Activated CD4-positive, alpha-beta memory T cell treated with anti-CD3 and anti-CD28 coated beads for 36 hours (primary cell): ENCODE data around the gene ACACB. TPM values are rescaled to one million over a fixed set of nuclear protein-coding genes. Genes with fewer than 3 reads are reported as not detected.

Experiments used
- CTCF ChIA-PET: fragments of 350-600 bp; sonication (Branson Sonifier 250); formaldehyde crosslinking; loops from one replicate; lab custom pipeline; 2021; ENCODE audit warnings: antibody characterized with exemption, inconsistent platforms; lab: Charles Lee
- POLR2A ChIA-PET: fragments of 350-600 bp; sonication (Branson Sonifier 250); formaldehyde crosslinking; loops from one replicate; lab custom pipeline; 2021; ENCODE audit warnings: antibody characterized with exemption; lab: Charles Lee
- DNase-seq: peaks from one replicate; pipeline ENCODE4 v3.0.0-alpha.2; 2020
- H3K27ac Mint-ChIP-seq: one replicate; pipeline ENCODE4 v1.8.0; 2021; ENCODE audit warnings: mixed read lengths
- H3K27me3 Mint-ChIP-seq: one replicate; pipeline ENCODE4 v1.8.0; 2021; ENCODE audit warnings: mixed read lengths
- H3K36me3 Mint-ChIP-seq: one replicate; pipeline ENCODE4 v1.8.0; 2021; ENCODE audit warnings: mixed read lengths
- H3K4me1 Mint-ChIP-seq: one replicate; pipeline ENCODE4 v1.8.0; 2021; ENCODE audit warnings: low read depth, mixed read lengths
- H3K4me3 Mint-ChIP-seq: one replicate; pipeline ENCODE4 v1.8.0; 2021; ENCODE audit warnings: mild to moderate bottlenecking, mixed read lengths
- H3K9me3 Mint-ChIP-seq: one replicate; pipeline ENCODE4 v1.8.0; 2021; ENCODE audit warnings: mixed read lengths
- intact Hi-C: fragments of 100-400 bp; cut with micrococcal nuclease; formaldehyde crosslinking; loops from one replicate; pipeline ENCODE4 v1.15.1; 2023
- total RNA-seq, 2 experiments: library from RNA; stranded (reverse); gene quantifications; one replicate each; pipeline ENCODE4 v1.2.3, GENCODE V29; 2021

The ACACB gene
- total RNA-seq, 2 experiments from 2014 or later: 11.1 to 12.7 TPM

GRCh38 chr12:109110988-109111495 is 5.3 kb upstream of the ACACB start:
- peak overlapping the region; percentile 40 for H3K27ac Mint-ChIP-seq
- ChIA-PET CTCF (interaction anchor here (1.1 to 4.0 kb wide), 12 partner anchors 8 to 283 kb away, joined by 3 to 49 read pairs (median 6); partner anchors contain the start of gene ALKBH2), POLR2A (no interaction called here)
- H3K9me3 Mint-ChIP-seq: no peaks in the 10 kb centered on the region
- peak overlapping the region; percentile 64 for H3K4me3 Mint-ChIP-seq
- H3K4me1 Mint-ChIP-seq: peaks cover 14% of the 10 kb centered on the region
- intact Hi-C loops: loop anchor here (5.0 kb wide), 1 partner anchor 281 kb away; no protein-coding TSS in a partner anchor
- H3K27me3 Mint-ChIP-seq: no peaks in the 10 kb centered on the region
- peak; percentile 67 for DNase-seq
- peaks cover 19% of the 10 kb centered on the region for H3K36me3 Mint-ChIP-seq

DNA sequence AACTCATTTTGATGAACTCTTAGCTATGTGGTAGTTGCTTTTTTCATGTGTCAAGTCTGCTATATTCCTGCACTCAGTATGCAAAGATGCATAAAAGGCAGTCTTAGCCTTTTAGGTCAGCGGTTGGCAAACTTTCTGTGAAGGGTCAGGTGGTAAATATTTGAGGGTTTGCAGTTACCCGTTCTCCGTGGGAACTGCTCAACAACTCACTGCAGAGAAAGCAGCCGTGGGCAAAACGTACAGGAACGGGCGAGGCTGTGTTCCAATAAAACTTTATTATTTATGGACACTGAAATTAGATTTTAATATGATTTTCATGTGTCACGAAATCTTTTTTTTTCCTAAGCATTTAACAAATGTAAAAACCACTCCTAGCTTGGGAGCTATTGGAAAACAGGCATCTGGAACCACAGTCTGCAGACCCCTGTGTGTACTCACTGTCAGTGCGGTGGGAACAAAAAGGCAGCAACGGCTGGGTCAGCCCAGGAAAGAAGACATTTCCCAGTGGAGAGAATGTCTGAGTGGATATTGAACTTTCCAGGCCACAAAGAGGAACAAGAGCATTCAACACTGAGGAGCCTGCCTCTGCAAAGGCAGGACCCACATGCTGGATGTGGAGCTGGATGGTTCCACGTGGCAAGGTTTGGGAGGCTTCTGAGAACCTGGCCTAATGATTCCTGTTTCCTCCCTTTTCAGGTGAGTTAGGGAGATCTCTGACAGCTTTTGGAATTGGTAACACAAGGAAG is 3.5 kb upstream of the ACACB start:
- H3K36me3 Mint-ChIP-seq: peaks cover 11% of the 10 kb centered on the region
- CTCF ChIA-PET: interaction anchor here (0.6 to 4.0 kb wide), 13 partner anchors 10 to 454 kb away, joined by 3 to 49 read pairs (median 5); no protein-coding TSS in a partner anchor
- POLR2A ChIA-PET: no interaction called here

DNA sequence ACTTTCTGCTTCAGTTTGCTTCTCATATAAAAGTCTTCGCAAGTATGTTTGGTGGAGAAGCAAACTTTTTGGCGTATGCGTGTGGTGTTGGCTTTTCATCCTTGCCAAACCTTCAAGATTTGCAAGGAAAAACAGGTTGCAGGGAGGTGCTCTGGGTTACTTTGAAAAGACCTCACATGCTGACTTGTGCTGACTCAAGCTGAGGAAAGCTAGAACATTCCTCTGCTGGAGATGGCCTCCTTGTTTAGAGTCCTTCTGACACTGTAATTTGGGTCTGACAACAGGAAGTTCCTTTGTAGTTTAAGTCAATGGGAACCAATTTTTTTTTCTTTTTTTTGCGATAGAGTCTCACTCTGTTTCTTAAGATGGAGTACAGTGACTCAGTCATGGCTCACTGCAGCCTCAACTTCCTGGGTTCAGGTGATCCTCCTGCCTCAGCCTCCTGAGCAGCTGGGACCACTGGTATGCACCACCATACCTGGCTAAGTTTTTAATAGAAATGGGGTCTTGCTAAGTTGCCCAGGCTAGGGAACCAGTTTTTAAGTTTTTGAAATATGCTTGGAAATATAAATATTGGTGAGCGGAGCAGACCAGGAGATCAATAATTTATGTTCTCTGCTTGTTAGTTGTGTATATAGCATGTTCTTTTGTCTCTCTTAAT is 2.6 kb upstream of the ACACB start:
- peaks cover 14% of the 10 kb centered on the region for H3K4me1 Mint-ChIP-seq
- no peak for DNase-seq
- no peak overlapping the region for H3K27ac Mint-ChIP-seq
- ChIA-PET POLR2A (no interaction called here), CTCF (interaction anchor here (0.7 to 1.1 kb wide), 2 partner anchors 280 to 857 kb away, joined by 3 read pairs; no protein-coding TSS in a partner anchor)
- no peaks in the 10 kb centered on the region for H3K9me3 Mint-ChIP-seq
- intact Hi-C loops: loop anchor here (5.0 kb wide), 1 partner anchor 279 kb away; no protein-coding TSS in a partner anchor
- H3K27me3 Mint-ChIP-seq: no peaks in the 10 kb centered on the region
- no peak overlapping the region for H3K4me3 Mint-ChIP-seq
- H3K36me3 Mint-ChIP-seq: peaks cover 8% of the 10 kb centered on the region

More for the DNA sequence above, 3.5 kb upstream of the ACACB start:
- Mint-ChIP-seq H3K27ac (no peak overlapping the region), H3K9me3 (no peaks in the 10 kb centered on the region), H3K27me3 (no peaks in the 10 kb centered on the region), H3K4me3 (no peak overlapping the region), H3K4me1 (peaks cover 14% of the 10 kb centered on the region)
- intact Hi-C loops: loop anchor here (5.0 kb wide), 1 partner anchor 279 kb away; no protein-coding TSS in a partner anchor
- DNase-seq: no peak

DNA sequence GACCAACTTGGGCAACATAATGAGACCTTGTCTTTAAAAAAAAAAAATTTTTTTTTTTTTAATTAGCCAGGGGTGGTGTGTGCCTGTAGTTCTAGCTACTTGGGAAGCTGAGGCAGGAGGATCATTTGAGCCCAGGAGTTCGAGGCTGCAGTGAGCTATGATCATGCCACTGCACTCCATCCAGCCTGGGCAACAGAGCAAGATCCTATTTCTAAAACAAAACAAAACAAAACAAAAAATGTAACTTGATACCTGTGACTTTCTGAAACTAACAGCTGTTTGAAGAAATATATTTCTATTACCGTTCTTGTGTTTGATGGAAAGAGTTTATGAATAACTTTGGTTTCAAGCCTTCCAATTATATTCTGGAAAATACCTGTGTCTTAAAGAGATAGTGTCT is 1.7 kb upstream of the ACACB start:
- Mint-ChIP-seq H3K27ac (no peak overlapping the region), H3K4me1 (peaks cover 14% of the 10 kb centered on the region), H3K9me3 (no peaks in the 10 kb centered on the region), H3K27me3 (no peaks in the 10 kb centered on the region), H3K36me3 (peaks cover 5% of the 10 kb centered on the region), H3K4me3 (no peak overlapping the region)
- intact Hi-C loops: loop anchor here (5.0 kb wide), 1 partner anchor 278 kb away; no protein-coding TSS in a partner anchor
- ChIA-PET CTCF (interaction anchor here (1.1 to 1.8 kb wide), 2 partner anchors 149 to 280 kb away, joined by 3 to 5 read pairs; no protein-coding TSS in a partner anchor), POLR2A (no interaction called here)
- DNase-seq: no peak

- H3K4me1 Mint-ChIP-seq: peaks cover 14% of the 10 kb centered on the region
- DNase-seq: no peak
- H3K27me3 Mint-ChIP-seq: no peaks in the 10 kb centered on the region
- intact Hi-C loops: no loop called here
- ChIA-PET POLR2A (no interaction called here), CTCF (interaction anchor here (1.8 kb wide), 1 partner anchor 148 kb away, joined by 5 read pairs; no protein-coding TSS in a partner anchor)
- peaks cover 2% of the 10 kb centered on the region for H3K36me3 Mint-ChIP-seq
- H3K4me3 Mint-ChIP-seq: no peak overlapping the region
- no peak overlapping the region for H3K27ac Mint-ChIP-seq
- no peaks in the 10 kb centered on the region for H3K9me3 Mint-ChIP-seq
These were observed 1.0 kb upstream of the ACACB start for GRCh38 chr12:109115404-109115757.

DNA sequence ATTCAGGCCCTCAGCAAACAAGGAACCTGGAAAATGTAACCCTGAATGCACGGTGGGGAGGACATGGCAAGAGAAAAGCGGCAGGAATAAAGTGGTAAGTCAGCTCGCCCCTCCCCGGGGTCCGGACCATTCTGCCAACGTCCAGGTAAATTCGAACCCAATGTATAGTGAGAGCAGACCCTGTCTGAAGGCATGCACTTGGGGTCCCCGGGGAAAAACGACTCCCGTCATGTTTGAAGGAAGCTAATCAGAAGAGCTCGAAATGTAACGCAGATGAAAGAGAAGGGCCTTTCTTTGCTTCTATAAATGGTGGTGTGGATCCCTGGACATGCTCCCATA is 193 bp downstream of the ACACB start:
- H3K9me3 Mint-ChIP-seq: no peaks in the 10 kb centered on the region
- H3K36me3 Mint-ChIP-seq: no peaks in the 10 kb centered on the region
- ChIA-PET CTCF (interaction anchor here (1.1 to 1.3 kb wide), 2 partner anchors 9 to 24 kb away, joined by 4 read pairs; partner anchors contain the start of gene ALKBH2), POLR2A (no interaction called here)
- H3K27me3 Mint-ChIP-seq: no peaks in the 10 kb centered on the region
- no peak overlapping the region for H3K27ac Mint-ChIP-seq
- no peak overlapping the region for H3K4me3 Mint-ChIP-seq
- intact Hi-C loops: no loop called here
- no peak for DNase-seq
- H3K4me1 Mint-ChIP-seq: peaks cover 10% of the 10 kb centered on the region

- no peak overlapping the region for H3K27ac Mint-ChIP-seq
- intact Hi-C loops: no loop called here
- DNase-seq: no peak
- no peak overlapping the region for H3K4me3 Mint-ChIP-seq
- ChIA-PET CTCF (interaction anchor here (2.0 kb wide), 1 partner anchor 8 kb away, joined by 8 read pairs; no protein-coding TSS in a partner anchor), POLR2A (no interaction called here)
- no peaks in the 10 kb centered on the region for H3K27me3 Mint-ChIP-seq
- peaks cover 4% of the 10 kb centered on the region for H3K4me1 Mint-ChIP-seq
- H3K36me3 Mint-ChIP-seq: no peaks in the 10 kb centered on the region
- no peaks in the 10 kb centered on the region for H3K9me3 Mint-ChIP-seq
These were observed 3.7 kb downstream of the ACACB start for GRCh38 chr12:109120095-109120494.

GRCh38 chr12:109120557-109120956 is 4.2 kb downstream of the ACACB start:
- DNase-seq: no peak
- Mint-ChIP-seq H3K27me3 (no peaks in the 10 kb centered on the region), H3K9me3 (no peaks in the 10 kb centered on the region), H3K4me1 (peaks cover 3% of the 10 kb centered on the region), H3K4me3 (no peak overlapping the region), H3K27ac (no peak overlapping the region), H3K36me3 (no peaks in the 10 kb centered on the region)
- intact Hi-C loops: no loop called here
- ChIA-PET CTCF (interaction anchor here (0.8 to 2.0 kb wide), 2 partner anchors 9 to 274 kb away, joined by 3 to 8 read pairs; no protein-coding TSS in a partner anchor), POLR2A (no interaction called here)

GRCh38 chr12:109121346-109121880 is 5.0 kb downstream of the ACACB start:
- no peaks in the 10 kb centered on the region for H3K27me3 Mint-ChIP-seq
- no peak overlapping the region for H3K4me3 Mint-ChIP-seq
- H3K4me1 Mint-ChIP-seq: no peaks in the 10 kb centered on the region
- no peak for DNase-seq
- ChIA-PET CTCF (interaction anchor here (2.0 kb wide), 1 partner anchor 10 kb away, joined by 8 read pairs; no protein-coding TSS in a partner anchor), POLR2A (no interaction called here)
- no peaks in the 10 kb centered on the region for H3K9me3 Mint-ChIP-seq
- no peaks in the 10 kb centered on the region for H3K36me3 Mint-ChIP-seq
- no peak overlapping the region for H3K27ac Mint-ChIP-seq
- intact Hi-C loops: no loop called here

GRCh38 chr12:109124878-109125648 is 8.7 kb downstream of the ACACB start:
- Mint-ChIP-seq H3K4me1 (no peaks in the 10 kb centered on the region), H3K27me3 (no peaks in the 10 kb centered on the region), H3K9me3 (no peaks in the 10 kb centered on the region), H3K4me3 (no peak overlapping the region), H3K36me3 (no peaks in the 10 kb centered on the region), H3K27ac (no peak overlapping the region)
- intact Hi-C loops: no loop called here
- POLR2A ChIA-PET: no interaction called here
- DNase-seq: no peak
- CTCF ChIA-PET: no interaction called here

DNA sequence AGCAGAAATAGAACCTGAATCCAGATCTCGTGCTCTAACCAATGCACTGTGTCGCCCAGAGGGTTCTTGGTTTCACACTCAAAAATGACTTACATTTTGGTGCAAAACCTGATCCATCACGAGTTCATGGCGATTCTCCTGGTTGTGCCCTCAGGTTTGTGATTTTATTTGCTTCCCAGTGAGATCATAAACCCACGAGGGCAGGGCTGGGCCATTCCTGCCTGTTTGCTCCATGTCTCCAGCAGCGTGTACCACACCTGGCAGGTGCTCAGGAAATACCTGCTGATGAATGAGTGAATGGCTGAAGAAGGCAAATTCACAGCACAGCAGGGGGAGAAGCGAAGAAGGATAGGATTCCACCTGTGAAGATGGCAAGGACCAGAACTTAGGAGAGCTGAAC is 9.4 kb downstream of the ACACB start:
- Mint-ChIP-seq H3K4me3 (no peak overlapping the region), H3K36me3 (no peaks in the 10 kb centered on the region), H3K4me1 (no peaks in the 10 kb centered on the region), H3K27me3 (no peaks in the 10 kb centered on the region), H3K27ac (no peak overlapping the region), H3K9me3 (no peaks in the 10 kb centered on the region)
- DNase-seq: no peak
- CTCF ChIA-PET: no interaction called here
- intact Hi-C loops: no loop called here
- POLR2A ChIA-PET: no interaction called here
